ENCODE data around the gene DVL2.
A peak's percentile ranks its signal among the peaks of the same experiment; 100 is the strongest.

DNA sequence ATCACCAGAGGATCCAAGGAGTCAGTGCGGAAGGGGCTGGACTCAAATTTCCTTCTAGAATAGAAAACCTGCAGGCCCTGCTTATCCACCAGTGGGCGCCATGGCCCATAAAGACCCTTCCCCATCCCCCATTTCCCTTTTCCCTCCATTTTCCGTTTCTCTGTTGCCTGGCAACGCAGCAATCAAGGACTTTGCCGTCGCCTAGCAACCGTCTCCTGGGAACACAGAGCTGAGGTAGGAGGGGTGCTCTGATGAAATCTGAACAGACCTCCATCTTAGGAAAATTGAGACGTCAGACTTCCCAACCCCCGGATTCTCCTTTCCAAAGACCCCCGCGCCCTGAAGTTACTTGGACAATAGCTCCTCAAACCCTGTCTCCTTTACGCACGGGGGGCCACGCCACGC lies 20.4 kb downstream of the DVL2 start:
- TF ChIP-seq POLR2AphosphoS5 (IDR thresholded peaks at IDR 0.05) = no peak
- TF ChIP-seq POLR2A (IDR thresholded peaks at IDR 0.05) = no peak
- TF ChIP-seq, protein P1, sequence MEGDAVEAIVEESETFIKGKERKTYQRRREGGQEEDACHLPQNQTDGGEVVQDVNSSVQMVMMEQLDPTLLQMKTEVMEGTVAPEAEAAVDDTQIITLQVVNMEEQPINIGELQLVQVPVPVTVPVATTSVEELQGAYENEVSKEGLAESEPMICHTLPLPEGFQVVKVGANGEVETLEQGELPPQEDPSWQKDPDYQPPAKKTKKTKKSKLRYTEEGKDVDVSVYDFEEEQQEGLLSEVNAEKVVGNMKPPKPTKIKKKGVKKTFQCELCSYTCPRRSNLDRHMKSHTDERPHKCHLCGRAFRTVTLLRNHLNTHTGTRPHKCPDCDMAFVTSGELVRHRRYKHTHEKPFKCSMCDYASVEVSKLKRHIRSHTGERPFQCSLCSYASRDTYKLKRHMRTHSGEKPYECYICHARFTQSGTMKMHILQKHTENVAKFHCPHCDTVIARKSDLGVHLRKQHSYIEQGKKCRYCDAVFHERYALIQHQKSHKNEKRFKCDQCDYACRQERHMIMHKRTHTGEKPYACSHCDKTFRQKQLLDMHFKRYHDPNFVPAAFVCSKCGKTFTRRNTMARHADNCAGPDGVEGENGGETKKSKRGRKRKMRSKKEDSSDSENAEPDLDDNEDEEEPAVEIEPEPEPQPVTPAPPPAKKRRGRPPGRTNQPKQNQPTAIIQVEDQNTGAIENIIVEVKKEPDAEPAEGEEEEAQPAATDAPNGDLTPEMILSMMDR (IDR thresholded peaks at IDR 0.05) = peak in 2 of 7 experiments; percentile 23 to 27
- TF ChIP-seq EP300 (IDR thresholded peaks at IDR 0.05) = no peak

All from stomach (tissue), 4 donors.